GM18505 (cell line): ENCODE measurements around the gene SLC9A9.

Experiments used
- ATAC-seq: cut with Tn5 transposase; IDR thresholded peaks from one replicate; pipeline ENCODE4 v1.9.1; 2021; ENCODE audit not compliant: unreplicated experiment
- POLR2A ChIP-seq: IDR thresholded peaks from 4 replicates; pipeline ENCODE4 v1.6.1; 2011; ENCODE audit warnings: borderline replicate concordance; ENCODE audit not compliant: insufficient read depth, insufficient read length; ENCODE audit errors: extremely low read depth

The SLC9A9 gene

DNA sequence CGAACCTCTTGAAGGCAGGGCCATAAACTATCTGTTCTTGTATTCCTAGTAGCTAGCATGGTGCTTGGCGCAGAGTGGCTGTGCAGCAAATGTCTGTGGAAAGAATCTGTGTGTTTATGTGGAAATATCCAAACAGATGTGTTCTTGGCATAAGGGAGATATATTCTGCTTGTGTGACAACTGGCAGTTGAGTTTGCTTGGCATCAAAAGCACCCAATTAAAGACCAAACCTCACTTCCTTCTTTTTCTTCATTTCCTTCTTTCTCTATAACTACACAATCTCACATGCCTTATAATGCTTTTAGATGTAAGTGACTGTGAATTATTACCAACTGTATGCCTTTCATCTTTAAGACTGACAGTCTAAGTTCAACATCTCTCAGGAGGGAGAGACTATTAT, 296.5 kb downstream of the SLC9A9 start:
- ATAC-seq: no peak
- no peak for TF ChIP-seq POLR2A

DNA sequence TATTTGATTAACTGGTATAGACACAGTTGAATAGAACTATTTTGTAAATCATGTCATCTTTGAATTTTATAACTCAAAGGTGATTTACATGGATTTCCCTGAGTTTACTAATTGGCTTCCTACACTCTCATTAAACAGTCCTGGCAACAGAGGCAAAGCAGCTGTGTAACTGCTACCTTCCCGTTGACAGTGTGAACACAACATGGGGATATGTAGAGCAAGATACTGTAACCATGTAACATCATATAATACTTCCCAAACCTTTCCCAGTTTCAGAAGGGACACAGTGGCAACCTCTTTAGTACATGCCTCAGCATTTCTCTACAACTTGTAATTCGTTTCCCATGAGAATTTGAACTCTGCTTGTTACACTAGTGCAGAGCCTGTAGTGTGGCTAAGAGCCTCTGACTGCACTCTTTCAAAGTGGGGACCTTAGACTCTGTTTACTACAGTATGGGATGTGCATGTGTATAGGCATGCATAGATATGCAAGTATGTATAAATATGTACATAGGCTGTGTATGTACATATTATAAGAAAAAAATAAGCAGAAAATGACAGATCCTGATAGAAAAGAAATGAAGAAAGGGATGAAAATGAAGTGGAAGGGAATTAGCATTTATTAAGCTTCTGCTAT, 299.3 kb downstream of the SLC9A9 start:
- no peak for TF ChIP-seq POLR2A
- ATAC-seq: no peak

GRCh38 chr3:143548393-143548792, 299.9 kb downstream of the SLC9A9 start:
- TF ChIP-seq POLR2A: no peak
- no peak for ATAC-seq

DNA sequence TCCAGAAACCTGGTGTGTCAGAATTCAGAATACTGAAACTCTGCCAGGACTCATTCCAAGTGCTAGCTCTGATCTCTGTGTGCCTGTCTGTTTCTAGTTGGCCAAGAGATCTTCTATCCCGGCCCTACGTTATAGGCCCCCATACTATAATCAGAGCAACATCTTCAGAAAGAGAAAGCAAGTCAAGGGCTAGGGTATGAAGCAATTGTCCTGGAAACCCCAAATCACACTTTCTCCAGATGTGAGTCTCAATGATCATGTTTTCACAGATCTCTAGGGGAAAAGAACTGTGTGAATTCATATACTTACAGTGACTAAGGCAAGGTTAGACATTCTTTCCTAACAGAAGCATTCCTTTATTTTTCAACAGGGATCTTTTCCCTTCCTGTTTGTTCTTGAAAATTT, 309.7 kb downstream of the SLC9A9 start:
- no peak for TF ChIP-seq POLR2A
- no peak for ATAC-seq

DNA sequence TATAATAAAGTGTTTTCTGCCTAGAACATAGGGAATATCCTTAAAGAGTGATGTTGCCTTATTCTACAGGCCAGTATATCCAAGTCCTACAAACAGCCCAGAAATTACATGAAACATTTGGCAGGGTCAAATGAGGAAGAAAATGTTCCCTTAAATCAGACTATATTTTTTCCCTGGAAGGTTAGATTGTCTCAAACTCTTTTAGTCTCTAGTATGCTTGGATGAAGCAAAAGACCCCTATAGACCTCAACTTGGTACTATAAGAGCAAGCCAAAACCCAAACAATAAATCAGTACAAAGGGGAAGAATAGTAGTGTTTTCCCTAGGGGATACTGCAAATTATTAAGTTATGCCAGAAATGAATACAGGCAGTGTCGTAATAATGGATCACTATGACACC, 310.2 kb downstream of the SLC9A9 start:
- TF ChIP-seq POLR2A: no peak
- no peak for ATAC-seq

GRCh38 chr3:143536817-143537535, 311.3 kb downstream of the SLC9A9 start:
- no peak for TF ChIP-seq POLR2A
- ATAC-seq: no peak

- ATAC-seq: peak; percentile 88
- no peak for TF ChIP-seq POLR2A
Measured at GRCh38 chr3:143535994-143536784, 312.1 kb downstream of the SLC9A9 start.

GRCh38 chr3:143533391-143533790, 314.9 kb downstream of the SLC9A9 start:
- TF ChIP-seq POLR2A: no peak
- ATAC-seq: no peak

- TF ChIP-seq POLR2A: no peak
- no peak for ATAC-seq
Measured at GRCh38 chr3:143532091-143532490, 316.2 kb downstream of the SLC9A9 start.

GRCh38 chr3:143531101-143531500, 317.2 kb downstream of the SLC9A9 start:
- no peak for TF ChIP-seq POLR2A
- no peak for ATAC-seq

DNA sequence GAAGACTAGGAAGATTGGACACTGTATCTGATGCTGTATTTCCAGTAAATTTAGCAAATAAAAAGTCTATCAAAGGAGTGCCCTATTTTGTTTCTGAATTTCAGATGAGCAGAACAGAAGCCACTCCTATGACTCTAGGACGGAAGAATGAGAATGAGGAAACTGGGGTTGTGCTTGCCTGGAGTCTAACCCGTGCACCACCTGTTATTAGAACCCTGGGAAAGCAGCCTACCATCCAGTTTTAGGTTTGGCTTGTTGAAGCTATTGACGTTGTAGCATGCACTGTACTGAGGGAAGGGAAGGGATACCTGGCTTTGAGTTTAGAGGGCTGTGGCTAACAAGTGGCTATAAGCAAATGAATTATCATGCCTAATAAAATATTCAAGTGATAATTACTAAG, 318.5 kb downstream of the SLC9A9 start:
- ATAC-seq: no peak
- TF ChIP-seq POLR2A: no peak

GRCh38 chr3:143529018-143529478, 319.2 kb downstream of the SLC9A9 start:
- ATAC-seq: peak; percentile 90
- no peak for TF ChIP-seq POLR2A

- no peak for ATAC-seq
- TF ChIP-seq POLR2A: no peak
Measured at GRCh38 chr3:143526011-143526545, 322.2 kb downstream of the SLC9A9 start.
